Lower leg skin (tissue), 4 donors: ENCODE results near the gene ARPC1A. TPM values are rescaled to one million over a fixed set of nuclear protein-coding genes. Genes with fewer than 3 reads are reported as not detected.

Experiments
- DNase-seq, 2 donors: peaks; one replicate each; pipeline ENCODE4 v3.0.0-alpha.2; 2019; ENCODE audit warnings: low spot score in 2 of 2
- H3K4me3 ChIP-seq: fragments of 200-600 bp; sonication (generic); 2 replicates; pipeline ENCODE4 v1.5.1; 2017; ENCODE audit warnings: mild to moderate bottlenecking, low read depth; ENCODE audit not compliant: poor library complexity, severe bottlenecking
- POLR2A ChIP-seq, 2 donors: fragments of 450-650 bp; IDR thresholded peaks; one replicate each; pipeline ENCODE4 v1.6.1; 2016 to 2017; ENCODE audit warnings: antibody characterized with exemption in 2 of 2, mild to moderate bottlenecking in 1 of 2, moderate library complexity in 1 of 2
- WGBS, 2 donors: methylation state at CpG; one replicate each; pipeline ENCODE4 v1.1.5; 2018; 5-methylcytosine and 5-hydroxymethylcytosine counted together
- intact Hi-C: fragments of 100-400 bp; cut with DNase I; formaldehyde crosslinking; loops from one replicate; pipeline ENCODE4 v1.15.0; 2023; ENCODE audit warnings: low total_unique reads
- total RNA-seq, 4 donors: library from RNA; depleted of rRNA; stranded (reverse); fragments of >200 nt; gene quantifications; one replicate each; pipeline ENCODE4 v1.1.0, GENCODE V29; 2016
- TF ChIP-seq, protein P1 (sequence below), 3 donors: fragments of 450-650 bp; IDR thresholded peaks; one replicate each; pipeline ENCODE4 v1.5.1; 2016; ENCODE audit warnings: antibody characterized with exemption in 3 of 3, mild to moderate bottlenecking in 3 of 3, moderate library complexity in 2 of 3

ARPC1A gene
- total RNA-seq, 4 donors from 2014 or later, result 108 to 140 (median 123) TPM

DNA sequence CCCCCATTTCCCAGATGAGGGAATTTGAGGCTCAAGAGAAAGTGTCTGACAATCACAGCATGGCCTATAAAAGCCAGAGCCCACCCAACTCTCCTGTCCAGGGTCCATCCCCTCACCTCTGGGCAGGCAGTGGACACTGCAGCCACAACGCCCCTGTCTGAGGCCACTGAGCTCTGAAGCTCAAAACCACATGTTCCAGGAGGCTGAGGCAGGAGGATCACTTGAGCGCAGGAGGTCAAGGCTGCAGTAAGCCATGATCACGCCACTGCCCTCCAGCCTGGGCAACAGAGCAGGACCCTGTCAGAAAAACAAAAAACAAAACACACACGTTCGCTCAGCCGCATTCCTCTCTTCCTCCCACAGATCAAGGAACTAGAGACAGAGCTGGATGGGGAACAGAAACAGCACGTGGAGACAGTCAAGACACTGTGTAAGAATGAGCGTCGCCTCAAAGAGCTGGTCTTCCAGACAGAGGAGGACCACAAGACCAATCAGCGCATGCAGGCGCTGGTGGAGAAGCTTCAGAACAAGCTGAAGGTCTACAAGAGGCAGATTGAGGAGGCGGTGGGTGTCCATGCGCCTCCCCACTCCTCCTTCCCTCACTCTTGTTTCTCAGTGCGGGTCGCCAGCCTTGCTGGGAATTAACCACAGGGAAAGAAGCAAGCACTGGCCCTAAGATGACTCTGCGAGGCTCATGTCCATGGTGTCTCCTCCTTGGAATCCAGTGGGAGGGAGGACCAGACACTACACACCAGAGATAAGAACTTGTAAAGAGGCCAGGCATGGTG lies 20.0 kb upstream of the ARPC1A start:
- no peak for DNase-seq
- no peak overlapping the region for H3K4me3 ChIP-seq
- TF ChIP-seq, protein P1, sequence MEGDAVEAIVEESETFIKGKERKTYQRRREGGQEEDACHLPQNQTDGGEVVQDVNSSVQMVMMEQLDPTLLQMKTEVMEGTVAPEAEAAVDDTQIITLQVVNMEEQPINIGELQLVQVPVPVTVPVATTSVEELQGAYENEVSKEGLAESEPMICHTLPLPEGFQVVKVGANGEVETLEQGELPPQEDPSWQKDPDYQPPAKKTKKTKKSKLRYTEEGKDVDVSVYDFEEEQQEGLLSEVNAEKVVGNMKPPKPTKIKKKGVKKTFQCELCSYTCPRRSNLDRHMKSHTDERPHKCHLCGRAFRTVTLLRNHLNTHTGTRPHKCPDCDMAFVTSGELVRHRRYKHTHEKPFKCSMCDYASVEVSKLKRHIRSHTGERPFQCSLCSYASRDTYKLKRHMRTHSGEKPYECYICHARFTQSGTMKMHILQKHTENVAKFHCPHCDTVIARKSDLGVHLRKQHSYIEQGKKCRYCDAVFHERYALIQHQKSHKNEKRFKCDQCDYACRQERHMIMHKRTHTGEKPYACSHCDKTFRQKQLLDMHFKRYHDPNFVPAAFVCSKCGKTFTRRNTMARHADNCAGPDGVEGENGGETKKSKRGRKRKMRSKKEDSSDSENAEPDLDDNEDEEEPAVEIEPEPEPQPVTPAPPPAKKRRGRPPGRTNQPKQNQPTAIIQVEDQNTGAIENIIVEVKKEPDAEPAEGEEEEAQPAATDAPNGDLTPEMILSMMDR (IDR thresholded peaks at IDR 0.05), result no peak
- 84 to 90% methylated on average over 16 of the region's 16 CpGs for WGBS, 2 donors
- intact Hi-C loops, result no loop called here

DNA sequence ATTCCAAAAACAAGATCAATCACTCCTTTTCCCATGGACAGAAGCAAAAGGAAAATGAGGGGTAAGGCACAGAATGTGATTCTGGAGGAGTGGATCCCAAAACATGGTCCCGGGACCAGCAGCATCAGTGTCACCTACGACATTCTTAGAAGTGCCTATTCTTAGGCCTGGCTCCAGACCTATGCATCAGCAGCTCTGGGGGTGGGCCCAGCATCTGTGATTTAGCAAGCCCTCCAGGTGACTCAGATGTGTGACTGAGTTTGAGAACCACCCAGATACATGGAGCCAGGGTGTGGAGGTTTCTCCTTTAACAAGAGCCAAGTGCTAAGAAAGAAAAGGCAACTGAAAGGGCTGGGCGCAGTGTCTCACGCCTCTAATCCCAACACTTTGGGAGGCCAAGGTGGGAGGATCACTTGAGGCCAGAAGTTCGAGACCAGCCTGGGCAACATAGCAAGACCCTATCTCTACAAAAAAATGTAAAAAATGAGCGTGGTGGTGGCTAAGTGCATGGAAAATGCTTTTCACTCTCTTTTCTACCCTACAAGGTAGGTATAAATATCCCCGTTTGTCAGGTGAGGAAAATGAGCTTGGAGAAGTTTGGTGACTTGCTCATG lies 17.1 kb upstream of the ARPC1A start:
- H3K4me3 ChIP-seq, result no peak overlapping the region
- DNase-seq, result no peak
- WGBS, 2 donors, result 72 to 94% methylated on average over 7 of the region's 7 CpGs
- intact Hi-C loops, result no loop called here
- TF ChIP-seq, protein P1 (IDR thresholded peaks at IDR 0.05), result no peak
- no peak for TF ChIP-seq POLR2A (IDR thresholded peaks at IDR 0.05)

DNA sequence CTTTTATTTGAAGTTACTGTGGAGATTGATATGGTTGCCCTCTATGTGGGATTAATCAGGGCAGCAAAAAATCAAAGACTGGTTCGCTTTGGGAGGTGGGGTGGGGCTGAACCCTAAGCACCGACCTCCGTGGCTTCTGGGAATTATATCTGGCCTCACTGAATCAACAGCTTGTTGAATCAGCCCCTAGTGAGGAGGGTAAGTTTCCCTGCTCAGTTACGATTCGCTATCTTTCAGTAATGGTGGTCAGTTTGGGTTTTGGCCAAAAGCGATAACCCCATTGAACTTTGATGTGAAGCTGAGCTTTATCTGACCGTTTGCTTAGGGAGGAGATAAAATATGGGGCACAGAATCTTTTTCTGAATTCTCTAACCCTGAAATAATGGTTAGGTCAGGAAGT lies 16.6 kb upstream of the ARPC1A start:
- no peak for TF ChIP-seq POLR2A (IDR thresholded peaks at IDR 0.05)
- TF ChIP-seq, protein P1 (IDR thresholded peaks at IDR 0.05), result no peak
- no peak overlapping the region for H3K4me3 ChIP-seq
- no peak for DNase-seq
- WGBS, 2 donors, result 94 to 95% methylated on average over 7 of the region's 7 CpGs
- intact Hi-C loops, result no loop called here

DNA sequence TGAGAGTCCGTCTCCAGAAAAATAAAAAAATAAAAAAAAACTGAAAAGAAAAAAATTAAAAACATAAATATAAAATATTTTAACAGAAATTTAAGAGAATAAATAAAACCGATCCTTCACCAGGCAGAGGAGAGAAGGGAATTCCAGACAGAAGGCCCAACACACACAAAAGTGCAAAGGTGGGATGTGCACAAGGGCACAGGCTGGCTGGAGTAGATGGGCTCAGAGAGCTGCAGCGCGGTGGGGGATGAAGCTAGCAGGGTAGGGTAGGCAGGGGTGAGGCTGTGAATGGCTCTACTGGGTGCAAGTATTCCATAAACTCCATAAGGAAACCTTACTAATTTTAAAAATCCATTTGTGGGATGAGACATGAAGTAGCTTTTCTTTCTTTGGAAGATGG lies 15.7 kb upstream of the ARPC1A start:
- no peak overlapping the region for H3K4me3 ChIP-seq
- intact Hi-C loops, result loop anchor here (5.0 kb wide), 1 partner anchor 268 kb away; no protein-coding TSS in a partner anchor
- 95 to 99% methylated on average over 4 of the region's 4 CpGs for whole genome bisulfite sequencing, 2 donors
- TF ChIP-seq, protein P1 (IDR thresholded peaks at IDR 0.05), result no peak
- TF ChIP-seq POLR2A (IDR thresholded peaks at IDR 0.05), result no peak
- DNase-seq, result no peak

DNA sequence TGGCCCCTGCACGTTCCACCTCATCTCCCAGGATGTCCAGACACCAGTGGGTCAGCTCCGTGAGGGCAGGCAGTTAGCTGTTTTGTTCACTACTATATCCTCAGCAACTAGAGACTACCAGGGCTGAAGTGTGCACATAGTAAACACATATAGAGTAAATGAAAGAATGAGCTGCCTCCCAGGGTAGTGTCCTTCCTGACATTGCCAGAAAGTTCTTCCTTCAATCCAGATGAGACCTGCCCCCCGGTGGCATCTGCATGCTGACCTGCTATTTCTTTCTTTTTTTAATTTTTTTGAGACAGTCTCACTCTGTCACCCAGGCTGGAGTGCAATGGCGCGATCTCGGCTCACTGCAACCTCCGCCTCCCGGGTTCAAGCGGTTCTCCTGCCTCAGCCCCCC lies 14.0 kb upstream of the ARPC1A start:
- WGBS, 2 donors, result 87 to 93% methylated on average over 9 of the region's 9 CpGs
- DNase-seq, result peak in 1 of 2 donors; percentile 64
- TF ChIP-seq, protein P1 (IDR thresholded peaks at IDR 0.05), result no peak
- no peak for TF ChIP-seq POLR2A (IDR thresholded peaks at IDR 0.05)
- H3K4me3 ChIP-seq, result no peak overlapping the region
- intact Hi-C loops, result loop anchor here (5.0 kb wide), 1 partner anchor 269 kb away; no protein-coding TSS in a partner anchor
